GM12872 (cell line): Measurements from ENCODE around the gene IRF5.

Experiments
- TF ChIP-seq, protein P1 (sequence below): IDR thresholded peaks from 3 replicates; pipeline ENCODE4 v1.5.1; 2011; ENCODE audit warnings: low read depth, mild to moderate bottlenecking, low read length, moderate library complexity; ENCODE audit not compliant: insufficient read depth

Gene IRF5

DNA sequence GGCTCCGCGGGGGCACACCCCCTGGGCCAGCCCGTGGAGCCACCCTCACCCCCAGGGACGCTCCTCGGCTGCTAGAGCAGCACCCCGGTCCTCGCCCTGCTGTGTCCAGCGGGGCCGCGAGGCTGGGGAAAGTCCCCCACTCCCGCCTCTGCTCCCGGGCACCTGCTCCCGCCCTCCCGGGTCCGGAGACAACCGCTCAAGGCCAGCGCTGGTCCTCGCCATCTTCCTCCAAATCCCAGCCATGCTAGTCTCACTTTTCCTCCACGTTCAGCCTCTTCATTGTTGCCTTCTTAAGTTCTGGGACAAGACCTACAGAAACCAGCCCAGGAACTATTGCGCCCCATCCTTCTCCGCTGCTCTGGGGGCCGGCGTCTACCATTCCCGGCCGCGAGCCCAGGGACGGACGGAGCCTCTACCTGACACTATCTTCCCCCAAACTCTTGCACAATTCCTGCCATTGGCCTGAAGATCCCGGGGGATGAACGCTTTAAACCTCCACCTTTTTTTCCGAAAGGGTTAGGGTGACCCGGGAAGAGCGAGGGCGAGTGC, 22.4 kb upstream of the IRF5 start:
- TF ChIP-seq, protein P1, sequence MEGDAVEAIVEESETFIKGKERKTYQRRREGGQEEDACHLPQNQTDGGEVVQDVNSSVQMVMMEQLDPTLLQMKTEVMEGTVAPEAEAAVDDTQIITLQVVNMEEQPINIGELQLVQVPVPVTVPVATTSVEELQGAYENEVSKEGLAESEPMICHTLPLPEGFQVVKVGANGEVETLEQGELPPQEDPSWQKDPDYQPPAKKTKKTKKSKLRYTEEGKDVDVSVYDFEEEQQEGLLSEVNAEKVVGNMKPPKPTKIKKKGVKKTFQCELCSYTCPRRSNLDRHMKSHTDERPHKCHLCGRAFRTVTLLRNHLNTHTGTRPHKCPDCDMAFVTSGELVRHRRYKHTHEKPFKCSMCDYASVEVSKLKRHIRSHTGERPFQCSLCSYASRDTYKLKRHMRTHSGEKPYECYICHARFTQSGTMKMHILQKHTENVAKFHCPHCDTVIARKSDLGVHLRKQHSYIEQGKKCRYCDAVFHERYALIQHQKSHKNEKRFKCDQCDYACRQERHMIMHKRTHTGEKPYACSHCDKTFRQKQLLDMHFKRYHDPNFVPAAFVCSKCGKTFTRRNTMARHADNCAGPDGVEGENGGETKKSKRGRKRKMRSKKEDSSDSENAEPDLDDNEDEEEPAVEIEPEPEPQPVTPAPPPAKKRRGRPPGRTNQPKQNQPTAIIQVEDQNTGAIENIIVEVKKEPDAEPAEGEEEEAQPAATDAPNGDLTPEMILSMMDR = no peak

DNA sequence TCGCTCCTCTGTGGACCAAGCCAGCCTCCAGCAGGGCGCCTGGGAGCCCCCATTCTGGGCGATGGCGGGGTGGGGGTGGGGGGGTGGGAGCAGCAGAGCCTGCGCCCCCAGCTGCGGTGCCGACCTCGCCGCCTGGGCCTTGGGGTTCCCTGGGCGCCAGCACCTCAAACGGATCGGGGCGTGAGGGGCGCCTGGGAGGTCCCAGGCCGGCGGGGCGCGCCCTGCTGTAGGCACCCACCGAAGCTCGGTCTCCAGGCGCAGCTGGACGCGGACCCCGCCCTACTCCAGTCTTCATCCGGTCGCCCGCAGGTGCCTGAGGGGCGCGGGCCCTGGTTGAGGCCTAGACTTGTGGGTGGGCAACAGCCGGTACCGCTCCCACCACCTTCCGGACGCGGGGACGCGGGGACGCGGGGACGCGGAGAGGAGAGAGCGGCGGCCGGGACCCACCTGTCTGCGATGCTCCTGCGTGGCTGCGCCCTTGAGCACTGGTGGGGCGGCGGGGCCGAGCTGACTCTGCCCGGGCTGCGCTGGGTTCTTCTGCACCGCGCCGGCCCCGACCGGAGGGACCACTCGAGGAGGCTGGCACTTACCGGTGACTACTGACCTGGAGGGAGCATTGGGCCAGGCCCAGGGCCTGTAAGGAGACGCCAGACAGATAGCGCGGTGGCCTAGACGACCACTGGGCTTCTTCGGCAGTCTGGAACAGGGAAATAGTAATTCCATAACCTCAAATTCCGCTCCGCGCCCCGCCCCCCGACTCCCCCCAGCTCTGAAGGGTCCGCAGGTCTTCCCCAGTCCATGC, 21.7 kb upstream of the IRF5 start:
- TF ChIP-seq, protein P1 = no peak

DNA sequence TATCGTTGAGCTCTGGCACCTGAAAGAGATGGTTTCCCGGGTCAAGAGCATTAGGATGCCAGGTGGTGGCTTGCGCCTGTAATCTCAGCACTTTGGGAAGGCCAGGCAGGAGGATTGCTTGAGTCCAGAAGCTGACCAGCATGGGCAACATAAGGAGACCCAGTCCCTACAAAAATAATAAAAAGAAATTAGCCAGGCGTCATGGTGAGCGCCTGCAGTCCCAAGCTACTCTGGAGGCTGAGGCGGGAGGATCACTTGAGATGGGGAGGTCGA, 21.1 kb upstream of the IRF5 start:
- TF ChIP-seq, protein P1 = no peak

DNA sequence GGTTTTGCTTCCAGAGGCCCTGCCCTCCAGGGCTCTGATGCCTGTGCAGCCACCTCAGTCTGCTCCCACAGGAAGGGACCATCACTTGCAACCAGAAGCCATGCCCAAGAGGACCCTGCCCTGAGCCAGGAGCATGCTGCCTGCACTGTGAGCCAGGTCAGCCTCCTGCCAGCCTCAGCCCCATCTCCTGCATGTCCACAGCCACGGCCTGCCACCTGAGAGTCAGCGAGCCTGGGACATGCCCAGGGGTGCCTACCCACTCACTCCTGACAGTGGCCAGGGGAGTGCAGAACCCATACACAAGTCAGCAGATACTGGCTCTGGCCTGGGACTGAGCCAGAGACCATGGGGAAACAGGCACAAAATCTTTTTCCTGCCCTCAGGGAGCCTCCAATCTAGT, 20.6 kb upstream of the IRF5 start:
- TF ChIP-seq, protein P1 = no peak

DNA sequence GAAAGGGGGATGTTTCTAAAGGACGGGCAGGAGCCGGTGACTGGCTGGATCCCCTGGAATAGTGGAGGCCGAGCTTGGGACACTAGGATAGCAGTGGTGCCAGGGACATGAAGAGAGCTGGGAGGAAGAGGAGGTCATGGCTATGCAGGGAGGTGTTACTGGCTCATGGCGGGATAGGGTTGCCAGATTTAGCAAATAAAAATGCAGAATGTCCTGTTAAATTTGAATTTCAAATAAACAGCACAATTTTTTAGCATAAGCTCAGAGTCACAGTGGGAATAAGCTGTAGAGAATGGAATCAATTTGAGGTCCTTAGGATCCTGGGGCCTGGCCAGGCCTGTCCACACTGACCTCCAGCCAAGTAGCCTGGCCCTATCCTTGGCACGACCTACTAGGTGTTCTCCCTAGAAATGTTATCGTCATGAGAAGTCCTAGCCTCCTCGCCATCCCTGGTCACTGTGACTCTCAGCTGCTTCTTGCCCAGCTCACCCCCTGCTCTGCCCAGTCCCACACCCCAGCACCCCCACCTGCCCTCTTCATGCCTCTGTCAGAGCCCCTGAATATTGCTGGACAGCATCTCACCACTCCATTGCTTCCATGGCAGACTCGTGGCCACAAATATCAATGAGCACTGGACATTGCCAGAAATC, 19.6 kb upstream of the IRF5 start:
- TF ChIP-seq, protein P1 = no peak

DNA sequence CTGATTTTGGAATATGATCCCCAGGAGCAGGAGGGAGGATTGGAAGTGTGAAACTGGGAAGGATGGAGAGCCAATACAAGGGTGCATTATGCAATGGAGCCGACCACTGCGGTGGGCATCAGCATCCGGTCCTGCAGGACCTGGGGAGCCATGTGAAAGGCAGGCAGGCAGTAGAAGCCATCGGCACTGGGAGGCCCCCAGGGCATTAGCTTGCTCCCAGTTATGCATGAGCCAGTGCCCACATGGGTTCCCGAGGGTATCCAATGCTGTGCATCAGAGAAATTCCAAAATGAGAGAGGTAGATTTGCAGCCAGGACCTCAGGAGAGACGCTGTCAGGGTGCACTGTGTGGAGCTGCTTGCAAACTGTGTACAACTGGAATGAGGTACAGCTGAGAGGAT, 18.5 kb upstream of the IRF5 start:
- TF ChIP-seq, protein P1 = no peak

DNA sequence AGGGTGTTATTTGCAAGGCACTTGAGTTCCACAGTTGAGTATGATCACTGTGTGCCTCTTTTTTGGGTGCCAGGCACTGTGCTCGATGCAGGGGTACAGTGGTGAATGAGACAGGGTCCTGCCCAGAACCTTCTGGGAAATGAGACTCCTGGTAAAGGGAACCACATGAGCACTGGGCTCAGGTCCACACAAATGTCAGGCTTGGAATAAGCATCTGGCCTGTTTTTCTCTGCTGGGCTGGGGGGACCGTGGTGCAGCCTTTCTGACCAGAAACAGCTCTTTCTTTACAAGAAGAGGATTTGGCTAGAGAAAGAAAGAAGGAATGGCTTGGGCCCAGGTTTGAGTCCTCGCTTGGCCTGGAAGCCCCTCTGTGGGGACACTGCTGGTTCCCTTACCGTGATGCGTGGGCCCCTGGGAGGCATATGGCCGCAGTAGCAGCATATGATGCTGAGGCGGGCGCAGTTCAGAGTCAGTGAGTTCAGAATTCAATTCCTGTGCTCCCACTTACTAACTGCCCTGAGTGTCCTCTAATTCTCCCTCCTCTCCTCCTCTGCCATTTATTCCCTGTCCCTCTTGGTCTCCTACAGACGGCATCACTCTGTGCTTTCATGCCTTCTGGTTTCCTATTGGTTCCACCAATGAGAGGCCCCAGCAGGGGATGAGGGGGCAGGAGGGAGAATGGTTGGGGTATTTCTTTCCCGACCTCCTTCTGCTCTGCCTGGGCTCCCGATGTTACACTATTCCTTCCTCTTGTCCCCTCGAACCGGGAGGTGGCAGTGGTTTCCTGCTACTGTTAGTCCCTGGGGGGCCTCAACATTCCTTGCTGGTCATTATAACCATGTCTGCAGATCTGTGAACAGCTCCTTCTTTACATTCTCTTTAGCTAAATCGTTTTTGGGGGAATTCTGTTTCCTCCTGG, 17.6 kb upstream of the IRF5 start:
- TF ChIP-seq, protein P1 = no peak
